ENCODE data around the gene C1orf53. TPM values are rescaled to one million over a fixed set of nuclear protein-coding genes. Genes with fewer than 3 reads are reported as not detected.
A peak's percentile ranks its signal among the peaks of the same experiment; 100 is the strongest.

C1orf53 gene
- total and polyA plus RNA-seq, 2 of the 13 experiments (the other 11 are each of a cell fraction or from before 2014, with no cell fraction given) = 5.8 to 10.1 TPM

GRCh38 chr1:197902454-197903195 lies at the start of gene C1orf53 (continued):
- TF ChIP-seq ZNF350 (CRISPR knock-in tag; IDR thresholded peaks at IDR 0.05; ENCODE audit: borderline replicate concordance, low read depth) (no peak), SYNCRIP (IDR thresholded peaks at IDR 0.05; ENCODE audit: insufficient read depth, low read depth, low read length) (no peak), SALL1 (CRISPR knock-in tag; IDR thresholded peaks at IDR 0.05) (peak; percentile 96), SAP130 (CRISPR knock-in tag; IDR thresholded peaks at IDR 0.05; ENCODE audit: low read depth) (peak; percentile 67), ZNF451 (CRISPR knock-in tag; IDR thresholded peaks at IDR 0.05) (peak; percentile 92; the same call in 1 of the 2 replicates), ZSCAN25 (CRISPR knock-in tag; IDR thresholded peaks at IDR 0.05) (peak; percentile 72), ZNF749 (CRISPR knock-in tag; IDR thresholded peaks at IDR 0.05; ENCODE audit: borderline replicate concordance) (peak; percentile 87; the same call in 1 of the 2 replicates), MED13 (CRISPR knock-in tag; IDR thresholded peaks at IDR 0.05) (no peak), ZNF280B (CRISPR knock-in tag; IDR thresholded peaks at IDR 0.05; ENCODE audit: borderline replicate concordance) (peak; percentile 86; the same call in 1 of the 2 replicates), ZNF296 (CRISPR knock-in tag; conservative IDR thresholded peaks at IDR 0.05) (peak; percentile 71), DPF2 (CRISPR knock-in tag; IDR thresholded peaks at IDR 0.05; ENCODE audit: borderline replicate concordance, low read depth) (no peak), HDAC1 (CRISPR knock-in tag; IDR thresholded peaks at IDR 0.05) (peak; percentile 82), FUBP1 (CRISPR knock-in tag; IDR thresholded peaks at IDR 0.05; ENCODE audit: borderline replicate concordance) (no peak), GATA4 (IDR thresholded peaks at IDR 0.05; ENCODE audit: borderline replicate concordance, low read depth) (peak; percentile 59; the same call in 1 of the 2 replicates), AHDC1 (CRISPR knock-in tag; IDR thresholded peaks at IDR 0.05; ENCODE audit: borderline replicate concordance) (0 out of 2 replicates have a peak, but pooled peaks have one; percentile 26), ZNF737 (CRISPR knock-in tag; IDR thresholded peaks at IDR 0.05; ENCODE audit: borderline replicate concordance) (no peak), ZNF343 (CRISPR knock-in tag; IDR thresholded peaks at IDR 0.05) (peak; percentile 76; the same call in 1 of the 2 replicates), NR3C1 (CRISPR knock-in tag; IDR thresholded peaks at IDR 0.05) (no peak), AKAP8 (CRISPR knock-in tag; IDR thresholded peaks at IDR 0.05) (peak; percentile 57; the same call in 1 of the 2 replicates)

Measured in HepG2 (cell line).